ENCODE results near the gene EPN3.

The EPN3 gene

GRCh38 chr17:50532452-50533024 lies at the start of gene EPN3:
Gene EPN3 (plus strand): TSS chr17:50532735. CDS start chr17:50536557, 3,822 bp downstream.
- no peak for DNase-seq (ENCODE audit: low spot score)

GRCh38 chr17:50483266-50483665 lies 49.3 kb upstream of the EPN3 start:
- no peak for DNase-seq (ENCODE audit: low spot score)

DNA sequence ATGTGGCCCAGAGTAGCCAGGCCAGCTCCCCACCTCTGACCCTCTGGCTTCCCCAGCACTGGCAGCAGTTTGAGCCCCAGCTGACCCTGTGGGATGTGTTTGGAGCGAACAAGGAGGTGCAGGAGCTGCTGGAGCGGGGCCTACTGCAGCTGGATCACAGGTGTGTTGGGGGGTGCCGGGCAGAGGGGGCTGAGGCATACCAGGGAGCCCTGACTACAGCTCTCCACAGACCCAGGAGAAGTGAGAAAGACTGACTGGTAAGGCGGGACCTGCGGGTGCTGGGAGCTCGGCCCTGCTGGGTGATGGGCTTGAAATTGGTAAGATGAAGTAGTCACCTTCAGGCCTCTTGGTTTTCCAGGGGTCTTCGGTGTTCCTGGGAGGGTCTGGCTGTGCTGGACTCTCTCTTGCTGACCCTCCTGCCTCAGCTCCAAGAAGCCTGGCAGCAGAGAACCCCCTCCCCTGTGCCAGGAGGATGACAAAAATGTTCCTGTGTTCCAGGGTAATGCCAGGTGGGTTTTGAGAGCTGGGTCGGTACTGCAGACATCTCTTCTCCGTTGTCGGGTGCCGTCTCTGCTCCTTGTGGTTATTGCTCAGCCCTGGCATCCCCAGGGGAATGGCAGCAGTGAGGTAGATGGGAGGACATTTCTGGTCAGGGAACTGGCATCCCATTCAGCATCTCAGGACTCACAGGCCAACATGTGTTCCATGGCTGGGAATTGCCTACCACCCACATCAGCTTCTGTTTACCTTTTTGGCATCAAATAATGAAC lies 48.0 kb upstream of the EPN3 start:
- DNase-seq (ENCODE audit: low spot score), result no peak

- DNase-seq (ENCODE audit: low spot score), result no peak
These were observed 45.1 kb upstream of the EPN3 start for GRCh38 chr17:50487213-50488096.

GRCh38 chr17:50488880-50489279 lies 43.7 kb upstream of the EPN3 start:
- no peak for DNase-seq (ENCODE audit: low spot score)

DNA sequence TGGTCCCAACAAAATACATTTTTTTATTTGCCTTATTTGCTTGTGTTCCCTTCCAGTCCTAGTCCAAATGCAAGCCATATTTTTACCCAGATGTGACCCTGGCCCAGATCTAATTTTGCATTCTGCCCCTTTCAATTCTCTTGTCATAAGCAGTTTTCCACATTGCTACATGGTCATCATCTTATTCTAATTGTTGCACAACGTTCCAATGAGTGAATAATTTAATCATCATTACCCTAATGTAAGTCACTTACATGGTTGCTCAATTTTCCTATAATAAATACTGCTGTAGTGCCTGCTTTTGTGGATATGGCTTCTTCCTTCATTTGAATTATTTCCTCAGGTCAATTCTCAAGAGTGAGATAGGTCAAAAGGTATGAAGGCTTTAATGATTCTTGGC lies 41.0 kb upstream of the EPN3 start:
- DNase-seq (ENCODE audit: low spot score), result no peak

DNA sequence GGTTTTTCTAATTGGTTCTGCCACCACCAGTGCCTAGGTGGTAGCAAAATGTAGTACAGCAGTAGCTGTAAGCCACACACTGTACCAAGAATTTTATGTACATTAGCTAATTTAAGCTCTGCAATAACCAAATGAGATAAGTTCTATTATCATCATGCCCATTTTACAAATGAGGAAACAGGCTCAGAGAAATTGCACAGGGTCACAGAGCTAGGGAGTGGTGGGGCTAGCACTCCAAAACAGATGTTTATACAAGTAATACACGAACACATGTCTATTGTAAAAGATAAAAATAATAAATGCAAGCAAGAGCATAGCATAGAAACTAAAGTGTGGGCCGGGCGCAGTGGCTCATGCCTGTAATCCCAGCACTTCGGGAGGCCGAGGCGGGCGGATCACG lies 40.3 kb upstream of the EPN3 start:
- no peak for DNase-seq (ENCODE audit: low spot score)

- no peak for DNase-seq (ENCODE audit: low spot score)
These were observed 38.8 kb upstream of the EPN3 start for GRCh38 chr17:50493744-50494143.

GRCh38 chr17:50495217-50495823 lies 37.2 kb upstream of the EPN3 start:
- DNase-seq (ENCODE audit: low spot score), result no peak

DNA sequence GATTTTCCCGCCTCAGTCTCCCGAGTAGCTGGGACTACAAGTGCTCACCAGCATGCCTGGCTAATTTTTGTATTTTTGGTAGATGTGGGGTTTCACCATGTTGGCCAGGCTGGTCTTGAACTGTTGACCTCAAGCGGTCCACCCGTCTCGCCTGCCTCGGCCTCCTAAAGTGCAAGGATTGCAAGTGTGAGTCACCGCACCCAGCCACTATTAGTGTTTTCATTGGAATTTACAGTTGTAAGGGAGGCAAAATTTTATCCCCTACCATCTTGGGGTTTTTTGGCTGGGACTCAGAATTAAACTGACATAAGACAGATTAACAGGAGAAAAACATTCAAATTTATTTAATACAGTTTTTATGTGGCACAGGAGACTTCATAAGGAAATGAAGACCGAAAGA lies 36.6 kb upstream of the EPN3 start:
- no peak for DNase-seq (ENCODE audit: low spot score)

GRCh38 chr17:50498021-50498874 lies 34.3 kb upstream of the EPN3 start:
- no peak for DNase-seq (ENCODE audit: low spot score)

GRCh38 chr17:50499270-50499669 lies 33.3 kb upstream of the EPN3 start:
- DNase-seq (ENCODE audit: low spot score), result no peak

DNA sequence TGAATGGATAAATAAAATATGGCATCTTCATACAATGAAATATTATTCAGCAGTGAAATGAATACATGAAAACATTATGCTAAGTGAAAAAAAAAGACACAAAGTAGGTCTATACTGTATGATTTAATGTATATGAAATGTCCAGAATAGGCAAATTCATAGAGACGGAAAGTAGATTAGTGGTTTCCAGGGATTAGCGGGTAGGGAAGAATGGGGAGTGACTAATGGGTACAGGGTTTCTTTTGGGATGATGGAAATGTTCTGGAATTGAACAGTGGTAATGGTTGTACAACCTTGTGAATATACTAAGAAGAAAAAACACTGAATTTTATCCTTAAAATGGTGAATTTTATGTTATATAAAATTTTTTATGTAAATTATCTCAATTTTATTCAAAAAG lies 32.8 kb upstream of the EPN3 start:
- no peak for DNase-seq (ENCODE audit: low spot score)

GRCh38 chr17:50501054-50501453 lies 31.5 kb upstream of the EPN3 start:
- DNase-seq (ENCODE audit: low spot score), result no peak

DNA sequence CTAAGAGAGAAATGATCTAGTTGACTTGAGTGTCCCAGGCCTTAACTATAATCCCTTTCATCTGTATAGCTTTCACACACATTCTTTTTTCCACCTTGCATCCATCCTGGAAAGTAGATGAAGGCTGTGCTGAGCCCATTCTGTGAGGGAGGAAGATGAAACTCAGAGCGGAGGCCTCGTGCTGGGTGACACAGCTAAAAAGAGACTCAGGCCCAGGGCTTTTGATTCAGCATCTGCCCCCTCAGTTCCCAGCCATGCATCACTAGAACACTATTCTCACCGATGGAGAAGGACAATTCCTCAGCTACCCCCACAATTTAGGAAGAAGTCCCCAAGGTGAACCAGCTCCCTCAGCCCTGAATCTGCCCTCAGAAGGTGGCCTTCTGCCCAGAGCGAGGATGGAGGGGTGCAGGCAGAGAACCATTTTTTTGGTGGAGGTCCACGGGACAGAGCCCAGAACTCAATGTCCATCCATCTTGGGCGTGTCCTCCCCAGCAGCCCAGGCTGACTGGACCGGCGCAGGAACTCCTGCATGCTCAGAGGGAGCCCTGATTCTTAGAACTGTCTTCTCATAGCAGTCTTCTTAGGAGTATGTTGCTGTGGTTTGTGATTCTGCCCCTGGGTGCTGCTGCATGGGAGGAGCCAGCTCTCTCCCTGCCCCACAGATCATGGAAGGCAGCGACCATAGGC lies 30.1 kb upstream of the EPN3 start:
- no peak for DNase-seq (ENCODE audit: low spot score)

- no peak for DNase-seq (ENCODE audit: low spot score)
These were observed 26.9 kb upstream of the EPN3 start for GRCh38 chr17:50505591-50506130.

- no peak for DNase-seq (ENCODE audit: low spot score)
These were observed 26.2 kb upstream of the EPN3 start for GRCh38 chr17:50506298-50506697.

DNA sequence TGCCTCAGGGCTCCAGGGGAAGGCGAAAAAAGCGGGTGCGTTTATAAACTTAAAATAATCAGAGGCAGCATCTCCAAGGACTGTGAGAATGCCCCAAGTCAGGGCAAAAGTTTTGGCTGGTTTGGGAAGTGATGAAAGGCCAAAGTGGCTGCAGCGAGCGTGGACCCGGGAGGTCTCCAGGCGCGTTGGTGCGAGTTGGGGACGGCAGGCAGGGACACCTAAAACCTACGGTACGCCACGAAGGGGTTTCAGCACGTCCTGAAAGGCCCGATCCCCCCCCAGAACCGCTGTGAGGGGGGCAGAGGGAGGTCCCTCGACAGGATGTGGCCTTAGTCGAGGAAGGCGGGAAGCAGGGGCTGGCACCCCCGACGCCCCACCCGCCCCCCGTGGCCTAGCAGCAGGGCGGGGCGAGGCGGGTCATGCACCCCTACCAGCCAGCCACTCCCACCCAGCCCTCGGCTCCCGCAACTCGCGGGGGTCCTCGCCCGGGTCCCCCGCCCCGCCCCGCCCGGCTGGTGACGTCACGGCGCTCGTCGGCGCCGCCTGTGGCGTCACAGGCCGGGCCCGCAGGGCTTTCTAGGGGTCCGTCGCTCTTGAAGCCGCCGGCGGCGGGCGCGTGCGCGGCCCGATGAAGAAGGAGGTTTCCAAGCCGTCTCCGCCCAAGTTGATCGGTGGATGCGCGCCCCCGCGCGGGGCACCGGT lies 24.5 kb upstream of the EPN3 start, which contains the start of gene MYCBPAP:
TSS of gene MYCBPAP (plus strand) at position 569 of the 702 bp plus-strand sequence. CDS start 236 bp downstream, outside the sequence.
- DNase-seq (ENCODE audit: low spot score), result peak; percentile 73

- DNase-seq (ENCODE audit: low spot score), result no peak
These were observed 23.7 kb upstream of the EPN3 start for GRCh38 chr17:50508573-50509460.
